ENCODE measurements around the gene PLXNA2. TPM values are rescaled to one million over a fixed set of nuclear protein-coding genes. Genes with fewer than 3 reads are reported as not detected.

Gene PLXNA2
- total and polyA plus RNA-seq, 8 donors = 48.7 to 137 (median 72.9) TPM

- FAIRE-seq (no peak), ATAC-seq (peak; percentile 73 to 84 (median 81)), DNase-seq (peak; percentile 68 to 87 (median 80))
- Histone ChIP-seq H3K27me3 (no peaks in the 10 kb centered on the region), H3K27ac (peak overlapping the region; percentile 14 to 46 (median 26)), H3K36me3 (no peaks in the 10 kb centered on the region), H3K9me3 (no peaks in the 10 kb centered on the region), H3K4me3 (no peak overlapping the region), H3K4me1 (peaks cover 49 to 72% (median 63%) of the 10 kb centered on the region in 3 donors)
- 36 to 38% methylated on average over 5 of the region's 5 CpGs for WGBS, 2 donors
- intact Hi-C loops (cut with DNase I) = no loop called here
- TF ChIP-seq CTCF (IDR thresholded peaks at IDR 0.05) = no peak
These were observed 10.6 kb downstream of the PLXNA2 start for GRCh38 chr1:208233546-208233945.

- H3K4me1 ChIP-seq = peaks cover 49 to 73% (median 60%) of the 10 kb centered on the region in 3 donors
- no peak overlapping the region for H3K4me3 ChIP-seq
- TF ChIP-seq CTCF (IDR thresholded peaks at IDR 0.05) = no peak
- intact Hi-C loops (cut with DNase I) = no loop called here
- DNase-seq (no peak), ATAC-seq (no peak), FAIRE-seq (no peak)
- no peaks in the 10 kb centered on the region for H3K27me3 ChIP-seq
- no peaks in the 10 kb centered on the region for H3K36me3 ChIP-seq
- H3K27ac ChIP-seq = peak overlapping the region in 3 of 4 donors; percentile 14 to 46 (median 28)
- no peaks in the 10 kb centered on the region for H3K9me3 ChIP-seq
- WGBS, 2 donors = 54 to 58% methylated on average over 3 of the region's 3 CpGs
These were observed 11.5 kb downstream of the PLXNA2 start for GRCh38 chr1:208232662-208233038.

- no peaks in the 10 kb centered on the region for H3K9me3 ChIP-seq
- H3K4me3 ChIP-seq = no peak overlapping the region
- no peak for TF ChIP-seq CTCF (IDR thresholded peaks at IDR 0.05)
- H3K27ac ChIP-seq = peak overlapping the region in 2 of 4 donors; percentile 14 to 28
- peaks cover 53 to 70% (median 60%) of the 10 kb centered on the region in 3 donors for H3K4me1 ChIP-seq
- H3K27me3 ChIP-seq = no peaks in the 10 kb centered on the region
- intact Hi-C loops (cut with DNase I) = no loop called here
- ATAC-seq (peak; percentile 14 to 49 (median 18)), FAIRE-seq (no peak), DNase-seq (peak in 4 of 6 donors; percentile 42 to 81 (median 58))
- no peaks in the 10 kb centered on the region for H3K36me3 ChIP-seq
- 26 to 32% methylated on average over 7 of the region's 7 CpGs for WGBS, 2 donors
These were observed 12.1 kb downstream of the PLXNA2 start for GRCh38 chr1:208231881-208232661.

- no peaks in the 10 kb centered on the region for H3K36me3 ChIP-seq
- no peak for TF ChIP-seq CTCF (IDR thresholded peaks at IDR 0.05)
- H3K27me3 ChIP-seq = no peaks in the 10 kb centered on the region
- no peak overlapping the region for H3K27ac ChIP-seq
- no peaks in the 10 kb centered on the region for H3K9me3 ChIP-seq
- WGBS, 2 donors = 66 to 69% methylated on average over 15 of the region's 15 CpGs
- no peak for DNase-seq
- no peak for FAIRE-seq
- ATAC-seq = no peak
- intact Hi-C loops (cut with DNase I) = no loop called here
- no peak overlapping the region for H3K4me3 ChIP-seq
- peaks cover 50 to 62% (median 57%) of the 10 kb centered on the region in 3 donors for H3K4me1 ChIP-seq
These were observed 13.3 kb downstream of the PLXNA2 start for GRCh38 chr1:208230668-208231529.

All from pancreas (tissue), 10 donors.